ENCODE results near the gene BOC.

BOC gene

GRCh38 chr3:113243071-113243470 lies 31.7 kb downstream of the BOC start:
- Histone ChIP-seq H3K4me1 (ENCODE audit: control insufficient read depth, insufficient read depth, low read length) (peaks cover 55% of the 10 kb centered on the region), H3K9ac (ENCODE audit: low read length) (no peak overlapping the region), H3K27me3 (replicated peaks; ENCODE audit: control insufficient read depth, insufficient read depth, low read length) (no peaks in the 10 kb centered on the region), H3K9me3 (ENCODE audit: control insufficient read depth, low read length) (no peaks in the 10 kb centered on the region), H3K4me3 (ENCODE audit: low read length) (no peak overlapping the region), H3K36me3 (ENCODE audit: control insufficient read depth, insufficient read depth, low read length, severe bottlenecking) (no peaks in the 10 kb centered on the region)
- no peak for DNase-seq (ENCODE audit: low read depth)

GRCh38 chr3:113243846-113244245 lies 32.5 kb downstream of the BOC start:
- DNase-seq (ENCODE audit: low read depth): no peak
- H3K27me3 ChIP-seq (replicated peaks; ENCODE audit: control insufficient read depth, insufficient read depth, low read length): no peaks in the 10 kb centered on the region
- no peak overlapping the region for H3K9ac ChIP-seq (ENCODE audit: low read length)
- peaks cover 63% of the 10 kb centered on the region for H3K4me1 ChIP-seq (ENCODE audit: control insufficient read depth, insufficient read depth, low read length)
- no peaks in the 10 kb centered on the region for H3K36me3 ChIP-seq (ENCODE audit: control insufficient read depth, insufficient read depth, low read length, severe bottlenecking)
- no peak overlapping the region for H3K4me3 ChIP-seq (ENCODE audit: low read length)
- H3K9me3 ChIP-seq (ENCODE audit: control insufficient read depth, low read length): no peaks in the 10 kb centered on the region

- H3K4me1 ChIP-seq (ENCODE audit: control insufficient read depth, insufficient read depth, low read length): peaks cover 71% of the 10 kb centered on the region
- H3K9me3 ChIP-seq (ENCODE audit: control insufficient read depth, low read length): no peaks in the 10 kb centered on the region
- H3K27me3 ChIP-seq (replicated peaks; ENCODE audit: control insufficient read depth, insufficient read depth, low read length): no peaks in the 10 kb centered on the region
- peaks cover 12% of the 10 kb centered on the region for H3K36me3 ChIP-seq (ENCODE audit: control insufficient read depth, insufficient read depth, low read length, severe bottlenecking)
- H3K4me3 ChIP-seq (ENCODE audit: low read length): peak overlapping the region; percentile 58
- H3K9ac ChIP-seq (ENCODE audit: low read length): peak overlapping the region; percentile 65
- peak; percentile 61 for DNase-seq (ENCODE audit: low read depth)
Measured at GRCh38 chr3:113245761-113246161, 34.4 kb downstream of the BOC start.

GRCh38 chr3:113247068-113247467 lies 35.7 kb downstream of the BOC start:
- H3K36me3 ChIP-seq (ENCODE audit: control insufficient read depth, insufficient read depth, low read length, severe bottlenecking): peaks cover 25% of the 10 kb centered on the region
- H3K4me3 ChIP-seq (ENCODE audit: low read length): no peak overlapping the region
- peaks cover 58% of the 10 kb centered on the region for H3K4me1 ChIP-seq (ENCODE audit: control insufficient read depth, insufficient read depth, low read length)
- no peaks in the 10 kb centered on the region for H3K27me3 ChIP-seq (replicated peaks; ENCODE audit: control insufficient read depth, insufficient read depth, low read length)
- H3K9ac ChIP-seq (ENCODE audit: low read length): peak overlapping the region; percentile 65
- no peak for DNase-seq (ENCODE audit: low read depth)
- H3K9me3 ChIP-seq (ENCODE audit: control insufficient read depth, low read length): no peaks in the 10 kb centered on the region

- Histone ChIP-seq H3K4me3 (ENCODE audit: low read length) (no peak overlapping the region), H3K9me3 (ENCODE audit: control insufficient read depth, low read length) (no peaks in the 10 kb centered on the region), H3K4me1 (ENCODE audit: control insufficient read depth, insufficient read depth, low read length) (peaks cover 50% of the 10 kb centered on the region), H3K36me3 (ENCODE audit: control insufficient read depth, insufficient read depth, low read length, severe bottlenecking) (peaks cover 33% of the 10 kb centered on the region), H3K9ac (ENCODE audit: low read length) (peak overlapping the region; percentile 63), H3K27me3 (replicated peaks; ENCODE audit: control insufficient read depth, insufficient read depth, low read length) (no peaks in the 10 kb centered on the region)
- no peak for DNase-seq (ENCODE audit: low read depth)
Measured at GRCh38 chr3:113247675-113248458, 36.5 kb downstream of the BOC start.

GRCh38 chr3:113249111-113249510 lies 37.8 kb downstream of the BOC start:
- Histone ChIP-seq H3K9me3 (ENCODE audit: control insufficient read depth, low read length) (no peaks in the 10 kb centered on the region), H3K4me3 (ENCODE audit: low read length) (no peak overlapping the region), H3K27me3 (replicated peaks; ENCODE audit: control insufficient read depth, insufficient read depth, low read length) (no peaks in the 10 kb centered on the region), H3K4me1 (ENCODE audit: control insufficient read depth, insufficient read depth, low read length) (peaks cover 50% of the 10 kb centered on the region), H3K9ac (ENCODE audit: low read length) (peak overlapping the region; percentile 63), H3K36me3 (ENCODE audit: control insufficient read depth, insufficient read depth, low read length, severe bottlenecking) (peaks cover 36% of the 10 kb centered on the region)
- DNase-seq (ENCODE audit: low read depth): peak; percentile 77

GRCh38 chr3:113249601-113250000 lies 38.2 kb downstream of the BOC start:
- no peaks in the 10 kb centered on the region for H3K27me3 ChIP-seq (replicated peaks; ENCODE audit: control insufficient read depth, insufficient read depth, low read length)
- H3K36me3 ChIP-seq (ENCODE audit: control insufficient read depth, insufficient read depth, low read length, severe bottlenecking): peaks cover 36% of the 10 kb centered on the region
- peaks cover 55% of the 10 kb centered on the region for H3K4me1 ChIP-seq (ENCODE audit: control insufficient read depth, insufficient read depth, low read length)
- no peak overlapping the region for H3K4me3 ChIP-seq (ENCODE audit: low read length)
- H3K9me3 ChIP-seq (ENCODE audit: control insufficient read depth, low read length): no peaks in the 10 kb centered on the region
- no peak for DNase-seq (ENCODE audit: low read depth)
- H3K9ac ChIP-seq (ENCODE audit: low read length): no peak overlapping the region

- Histone ChIP-seq H3K27me3 (replicated peaks; ENCODE audit: control insufficient read depth, insufficient read depth, low read length) (no peaks in the 10 kb centered on the region), H3K4me1 (ENCODE audit: control insufficient read depth, insufficient read depth, low read length) (peaks cover 59% of the 10 kb centered on the region), H3K9me3 (ENCODE audit: control insufficient read depth, low read length) (no peaks in the 10 kb centered on the region), H3K36me3 (ENCODE audit: control insufficient read depth, insufficient read depth, low read length, severe bottlenecking) (peaks cover 36% of the 10 kb centered on the region), H3K4me3 (ENCODE audit: low read length) (no peak overlapping the region), H3K9ac (ENCODE audit: low read length) (no peak overlapping the region)
- DNase-seq (ENCODE audit: low read depth): no peak
Measured at GRCh38 chr3:113250566-113250965, 39.2 kb downstream of the BOC start.

- peaks cover 47% of the 10 kb centered on the region for H3K4me1 ChIP-seq (ENCODE audit: control insufficient read depth, insufficient read depth, low read length)
Measured at GRCh38 chr3:113251817-113252216, 40.5 kb downstream of the BOC start.

GRCh38 chr3:113252553-113252952 lies 41.2 kb downstream of the BOC start:
- Histone ChIP-seq H3K27me3 (replicated peaks; ENCODE audit: control insufficient read depth, insufficient read depth, low read length) (no peaks in the 10 kb centered on the region), H3K9ac (ENCODE audit: low read length) (no peak overlapping the region), H3K4me3 (ENCODE audit: low read length) (no peak overlapping the region), H3K9me3 (ENCODE audit: control insufficient read depth, low read length) (no peaks in the 10 kb centered on the region), H3K4me1 (ENCODE audit: control insufficient read depth, insufficient read depth, low read length) (peaks cover 39% of the 10 kb centered on the region), H3K36me3 (ENCODE audit: control insufficient read depth, insufficient read depth, low read length, severe bottlenecking) (peaks cover 36% of the 10 kb centered on the region)
- no peak for DNase-seq (ENCODE audit: low read depth)

More at GRCh38 chr3:113251817-113252216, 40.5 kb downstream of the BOC start:
- peaks cover 36% of the 10 kb centered on the region for H3K36me3 ChIP-seq (ENCODE audit: control insufficient read depth, insufficient read depth, low read length, severe bottlenecking)
- DNase-seq (ENCODE audit: low read depth): no peak
- H3K27me3 ChIP-seq (replicated peaks; ENCODE audit: control insufficient read depth, insufficient read depth, low read length): no peaks in the 10 kb centered on the region
- no peak overlapping the region for H3K9ac ChIP-seq (ENCODE audit: low read length)
- no peaks in the 10 kb centered on the region for H3K9me3 ChIP-seq (ENCODE audit: control insufficient read depth, low read length)
- no peak overlapping the region for H3K4me3 ChIP-seq (ENCODE audit: low read length)

- H3K9me3 ChIP-seq (ENCODE audit: control insufficient read depth, low read length): no peaks in the 10 kb centered on the region
- no peaks in the 10 kb centered on the region for H3K27me3 ChIP-seq (replicated peaks; ENCODE audit: control insufficient read depth, insufficient read depth, low read length)
- peaks cover 36% of the 10 kb centered on the region for H3K36me3 ChIP-seq (ENCODE audit: control insufficient read depth, insufficient read depth, low read length, severe bottlenecking)
- peaks cover 33% of the 10 kb centered on the region for H3K4me1 ChIP-seq (ENCODE audit: control insufficient read depth, insufficient read depth, low read length)
- H3K4me3 ChIP-seq (ENCODE audit: low read length): no peak overlapping the region
- H3K9ac ChIP-seq (ENCODE audit: low read length): no peak overlapping the region
- DNase-seq (ENCODE audit: low read depth): no peak
Measured at GRCh38 chr3:113253702-113254101, 42.3 kb downstream of the BOC start.
